Right cardiac atrium (tissue), 5 donors: ENCODE results near the gene MASP1. TPM values are rescaled to one million over a fixed set of nuclear protein-coding genes. Genes with fewer than 3 reads are reported as not detected.
A peak's percentile ranks its signal among the peaks of the same experiment; 100 is the strongest.

ENCODE experiments used
- ATAC-seq, 2 donors: fragments of 200-7000 bp; cut with Tn5 transposase; one replicate each; pipeline versions ENCODE4 v1.8.0 to v1.9.1; 2020; ENCODE audit warnings: moderate library complexity in 2 of 2, mild to moderate bottlenecking in 1 of 2
- DNase-seq, 3 donors: peaks; one replicate each; pipeline ENCODE4 v3.0.0-alpha.2; 2020
- H3K27ac ChIP-seq: one replicate; pipeline ENCODE4 v1.5.1; 2013; ENCODE audit warnings: mild to moderate bottlenecking, low read length, control low read depth, moderate library complexity
- H3K27me3 ChIP-seq: one replicate; pipeline ENCODE4 v1.6.1; 2013; ENCODE audit not compliant: control insufficient read depth, insufficient read depth
- H3K4me1 ChIP-seq: one replicate; pipeline ENCODE4 v1.6.1; 2013; ENCODE audit warnings: low read length; ENCODE audit not compliant: control insufficient read depth, insufficient read depth
- H3K4me3 ChIP-seq: one replicate; pipeline ENCODE4 v1.5.1; 2013; ENCODE audit warnings: low read length, control low read depth
- H3K9me3 ChIP-seq: one replicate; pipeline ENCODE4 v1.6.1; 2013; ENCODE audit warnings: low read length; ENCODE audit not compliant: control insufficient read depth
- WGBS: extraction: QIAGEN DNeasy Blood & Tissue Kit; methylation state at CpG from one replicate; pipeline ENCODE4 v1.1.7; 2013; 5-methylcytosine and 5-hydroxymethylcytosine counted together
- intact Hi-C, 4 donors: fragments of 100-400 bp; cut with DNase I; formaldehyde crosslinking; loops; one replicate each; pipeline versions ENCODE4 v1.11.0 to v1.14.0; 2022 to 2023
- polyA plus RNA-seq: library from polyadenylated mRNA; stranded (reverse); fragments of 200-250 nt; gene quantifications from one replicate; pipeline ENCODE4 v1.2.3, GENCODE V29; 2013
- total RNA-seq, 4 donors: library from RNA; stranded (reverse); fragmentation: NEBNext Ultra II Directional; extraction: Animal tissue kit (Norgen Biotek cat#: 25700); gene quantifications; one replicate each; pipeline ENCODE4 v1.2.1, GENCODE V29; 2021
- donor health status: healthy with polysubstance abuse.
- donor health status: DM: no; HTN: yes; CAD: no.
- donor health status: DM: no; HTN: no; CAD: no.
- donor health status: DM: no; HTN: yes; CAD: no; lungs with severe emphysema.
- donor health status: DM: yes; HTN: yes; CAD: no.

The MASP1 gene
- total and polyA plus RNA-seq, 5 donors, result 21.0 to 56.3 (median 29.9) TPM

DNA sequence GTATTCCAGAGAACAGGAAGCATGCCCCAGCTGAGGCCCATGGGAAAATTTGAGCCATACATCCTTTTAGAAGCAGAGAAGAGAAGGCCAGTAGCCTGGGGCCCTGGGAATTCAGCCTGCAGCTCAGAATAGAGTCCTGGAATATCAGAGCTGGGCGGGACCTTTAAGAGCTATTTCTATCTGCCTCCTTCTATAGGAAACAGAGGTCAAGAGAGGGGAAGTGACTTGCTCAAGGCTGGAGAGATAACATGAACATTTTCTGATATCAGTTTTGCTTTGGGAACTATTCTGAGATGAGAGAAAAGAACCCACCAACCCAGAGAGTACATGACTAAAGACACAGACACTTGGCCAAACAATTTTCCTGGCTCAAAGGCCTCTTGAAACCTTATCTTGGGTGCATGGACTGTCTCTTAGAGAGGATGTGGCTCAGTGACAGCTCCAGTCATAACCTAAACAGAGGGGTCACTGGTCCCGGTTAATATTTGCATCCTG, 26.0 kb downstream of the MASP1 start:
- peaks cover 2% of the 10 kb centered on the region for H3K4me1 ChIP-seq
- DNase-seq (peak; percentile 33 to 59 (median 46)), ATAC-seq (peak; percentile 78 to 93)
- WGBS, result 10% methylated on average over 2 of the region's 2 CpGs
- H3K4me3 ChIP-seq, result no peak overlapping the region
- H3K9me3 ChIP-seq, result peaks cover 2% of the 10 kb centered on the region
- H3K27me3 ChIP-seq, result no peaks in the 10 kb centered on the region
- intact Hi-C loops, result no loop called here
- peak overlapping the region; percentile 69 for H3K27ac ChIP-seq

DNA sequence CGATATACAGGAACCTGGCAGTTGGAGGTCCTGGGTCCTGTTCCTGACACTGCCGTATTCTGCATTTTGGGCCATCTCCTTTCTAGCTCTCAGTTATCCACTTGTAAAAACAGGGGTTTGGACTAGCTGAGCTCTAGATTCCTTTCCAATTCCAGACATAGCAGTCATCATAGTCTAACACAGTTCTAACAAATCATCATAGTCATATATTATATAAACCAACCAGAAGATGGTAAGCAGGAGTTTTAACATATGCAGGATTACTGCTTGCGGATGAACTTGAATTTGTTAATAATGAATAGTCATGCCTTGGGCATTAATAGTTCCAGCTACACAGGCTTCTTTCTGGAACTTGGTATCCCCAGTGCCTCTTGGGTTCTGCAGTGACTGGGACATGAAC, 26.6 kb downstream of the MASP1 start:
- Histone ChIP-seq H3K4me3 (no peak overlapping the region), H3K27ac (peak overlapping the region; percentile 80), H3K4me1 (peaks cover 2% of the 10 kb centered on the region), H3K9me3 (peaks cover 2% of the 10 kb centered on the region), H3K27me3 (no peaks in the 10 kb centered on the region)
- 79% methylated on average over 3 of the region's 3 CpGs for WGBS
- DNase-seq (no peak), ATAC-seq (no peak)
- intact Hi-C loops, result no loop called here

DNA sequence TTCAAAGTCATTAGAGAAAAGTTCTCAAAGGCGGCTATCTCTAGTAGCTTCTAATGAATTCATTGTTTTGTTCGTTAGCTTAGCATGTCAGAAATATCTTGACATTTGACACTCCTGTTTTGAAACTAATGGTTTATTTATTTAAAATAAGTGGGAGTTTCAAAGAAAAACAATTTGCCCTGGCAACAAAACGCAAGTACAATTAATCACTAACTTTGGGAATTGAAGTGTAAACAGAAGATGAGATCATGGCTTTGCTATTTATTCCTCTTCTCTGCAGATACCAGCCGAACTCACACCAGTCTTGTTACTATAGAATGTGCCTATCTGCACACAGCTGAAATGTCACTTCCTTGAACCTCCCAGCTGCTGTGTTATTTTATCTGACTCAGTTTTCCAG, 27.5 kb downstream of the MASP1 start:
- Histone ChIP-seq H3K4me3 (no peak overlapping the region), H3K27me3 (no peaks in the 10 kb centered on the region), H3K27ac (no peak overlapping the region), H3K4me1 (peaks cover 2% of the 10 kb centered on the region), H3K9me3 (no peaks in the 10 kb centered on the region)
- WGBS, result 22% methylated on average over 4 of the region's 4 CpGs
- ATAC-seq, result peak; percentile 42 to 79
- intact Hi-C loops, result no loop called here
- DNase-seq, result no peak

DNA sequence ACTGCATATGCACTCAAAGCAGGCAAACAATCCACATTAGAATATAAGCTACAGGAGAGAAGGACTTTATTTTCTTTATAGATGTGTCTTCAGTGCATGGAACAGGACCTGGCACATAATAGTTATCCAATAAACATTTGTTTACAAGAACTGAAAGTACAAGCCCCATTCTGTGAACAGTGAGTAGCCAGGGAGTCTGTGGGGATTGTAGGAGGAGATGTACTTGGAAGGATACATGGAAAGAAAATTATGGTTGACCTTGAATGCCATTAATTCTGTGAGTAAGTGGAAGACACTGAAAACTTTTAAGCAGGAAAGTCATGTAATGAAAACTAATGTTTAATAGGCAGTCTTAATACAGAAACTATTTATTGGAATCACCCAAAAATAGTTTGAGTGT, 28.3 kb downstream of the MASP1 start:
- DNase-seq, result no peak
- Histone ChIP-seq H3K27ac (peak overlapping the region; percentile 79), H3K9me3 (no peaks in the 10 kb centered on the region), H3K27me3 (no peaks in the 10 kb centered on the region), H3K4me1 (peaks cover 2% of the 10 kb centered on the region), H3K4me3 (no peak overlapping the region)
- intact Hi-C loops, result no loop called here
- peak in 1 of 2 donors; percentile 9 for ATAC-seq

DNA sequence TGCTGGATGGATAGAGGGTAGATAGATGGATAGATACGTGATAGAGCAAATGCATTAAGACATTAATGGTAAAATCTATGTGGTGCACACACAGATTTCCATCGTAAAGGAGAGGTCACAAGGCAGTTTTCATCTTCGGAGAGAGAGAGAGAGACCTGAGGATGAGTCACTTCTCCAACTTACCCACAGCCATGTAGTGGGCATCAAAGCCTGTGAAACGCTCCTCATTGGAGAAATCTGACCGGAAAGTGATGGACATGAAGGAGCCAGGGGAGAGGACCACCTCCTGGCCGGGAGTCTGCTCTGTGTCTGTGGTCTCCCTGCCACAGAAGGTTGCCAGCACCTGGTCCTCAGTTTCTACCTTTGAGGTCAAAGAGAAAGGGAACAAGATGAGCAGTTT, 29.2 kb downstream of the MASP1 start:
- no peak for ATAC-seq
- intact Hi-C loops, result no loop called here

DNA sequence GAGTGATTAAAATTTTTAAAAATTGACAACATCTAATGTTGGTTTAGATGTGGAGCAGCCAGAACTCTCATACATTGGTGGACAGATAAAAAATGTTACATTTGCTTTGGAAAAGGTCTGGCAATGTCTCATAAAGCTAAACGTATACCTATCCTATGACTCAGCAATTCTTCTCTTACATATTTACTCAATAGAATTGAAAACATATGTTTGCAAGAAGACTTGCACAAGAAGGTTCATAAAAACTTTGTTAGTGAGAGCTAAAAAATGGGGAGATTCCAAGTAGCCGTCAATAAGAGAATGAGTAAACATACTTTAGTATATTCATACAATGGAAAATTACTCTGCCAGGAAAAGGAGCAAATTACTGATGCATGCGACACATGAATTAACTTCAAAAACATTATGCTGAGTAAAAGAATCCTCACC, 30.0 kb downstream of the MASP1 start:
- ATAC-seq (no peak), DNase-seq (no peak)
- 90% methylated on average over 3 of the region's 3 CpGs for WGBS
- Histone ChIP-seq H3K27ac (no peak overlapping the region), H3K4me1 (peaks cover 2% of the 10 kb centered on the region), H3K9me3 (no peaks in the 10 kb centered on the region), H3K4me3 (no peak overlapping the region), H3K27me3 (no peaks in the 10 kb centered on the region)
- intact Hi-C loops, result no loop called here

More for the DNA sequence above, 29.2 kb downstream of the MASP1 start:
- DNase-seq, result no peak
- H3K9me3 ChIP-seq, result no peaks in the 10 kb centered on the region
- H3K4me1 ChIP-seq, result peaks cover 2% of the 10 kb centered on the region
- H3K27ac ChIP-seq, result no peak overlapping the region
- no peaks in the 10 kb centered on the region for H3K27me3 ChIP-seq
- no peak overlapping the region for H3K4me3 ChIP-seq
- WGBS, result 93% methylated on average over 6 of the region's 6 CpGs

DNA sequence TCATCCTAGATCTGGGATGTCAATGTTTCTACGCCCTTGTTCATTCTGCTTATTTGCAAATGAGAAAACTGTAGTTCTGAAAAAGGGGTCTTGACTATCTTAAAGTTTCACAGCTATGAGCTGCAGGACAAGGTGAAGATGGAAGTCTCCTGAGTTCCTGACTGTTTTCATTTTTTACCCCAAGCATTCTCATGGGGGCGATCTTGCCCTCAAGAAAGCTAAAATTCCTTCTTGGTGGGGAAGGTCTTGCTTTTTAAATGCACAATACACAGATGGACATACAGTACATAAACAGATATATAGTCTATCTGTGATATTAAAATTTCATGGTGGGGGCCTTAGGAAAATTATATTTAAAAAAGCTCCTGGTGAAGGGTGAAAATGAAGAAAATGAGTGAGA, 32.4 kb downstream of the MASP1 start:
- no peak overlapping the region for H3K27ac ChIP-seq
- intact Hi-C loops, result no loop called here
- no peaks in the 10 kb centered on the region for H3K27me3 ChIP-seq
- H3K4me1 ChIP-seq, result peaks cover 2% of the 10 kb centered on the region
- DNase-seq (no peak), ATAC-seq (no peak)
- 94% methylated on average over 2 of the region's 2 CpGs for WGBS
- no peak overlapping the region for H3K4me3 ChIP-seq
- H3K9me3 ChIP-seq, result no peaks in the 10 kb centered on the region

DNA sequence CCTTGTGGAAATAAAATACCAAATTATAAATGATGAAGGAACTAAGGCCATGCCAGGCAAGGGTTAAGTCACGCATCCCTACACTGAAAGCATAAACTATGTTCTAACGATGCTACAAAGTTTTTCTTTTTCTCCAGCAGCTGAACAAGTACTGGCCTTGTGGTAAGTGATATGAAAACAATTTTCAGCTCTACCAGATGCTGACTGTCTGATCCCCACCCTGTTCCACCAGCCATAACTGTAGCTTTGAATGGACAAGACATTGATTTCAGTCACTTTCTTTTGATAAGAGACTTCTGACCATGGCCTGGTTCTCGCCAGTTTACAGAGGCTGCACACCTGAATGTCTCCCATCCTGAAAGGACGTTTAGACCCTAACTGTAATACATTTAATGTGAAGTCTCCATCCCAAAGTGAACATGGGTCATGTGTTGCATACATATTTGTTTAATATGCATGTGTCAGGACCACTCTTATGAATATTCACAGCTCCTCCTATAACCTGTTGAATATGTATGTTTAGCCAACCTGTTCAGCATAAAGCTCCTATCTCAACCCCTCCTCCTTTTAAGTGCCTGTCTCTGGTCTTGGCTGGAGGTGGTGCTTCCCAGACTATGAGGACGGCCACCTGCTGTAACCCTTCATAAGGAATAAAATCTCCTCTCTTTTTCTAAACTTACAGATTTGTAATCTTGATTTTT, 33.4 kb downstream of the MASP1 start:
- Histone ChIP-seq H3K27ac (no peak overlapping the region), H3K4me1 (peaks cover 2% of the 10 kb centered on the region), H3K9me3 (no peaks in the 10 kb centered on the region), H3K4me3 (no peak overlapping the region), H3K27me3 (no peaks in the 10 kb centered on the region)
- DNase-seq (no peak), ATAC-seq (no peak)
- 78% methylated on average over 5 of the region's 5 CpGs for WGBS
- intact Hi-C loops, result no loop called here

DNA sequence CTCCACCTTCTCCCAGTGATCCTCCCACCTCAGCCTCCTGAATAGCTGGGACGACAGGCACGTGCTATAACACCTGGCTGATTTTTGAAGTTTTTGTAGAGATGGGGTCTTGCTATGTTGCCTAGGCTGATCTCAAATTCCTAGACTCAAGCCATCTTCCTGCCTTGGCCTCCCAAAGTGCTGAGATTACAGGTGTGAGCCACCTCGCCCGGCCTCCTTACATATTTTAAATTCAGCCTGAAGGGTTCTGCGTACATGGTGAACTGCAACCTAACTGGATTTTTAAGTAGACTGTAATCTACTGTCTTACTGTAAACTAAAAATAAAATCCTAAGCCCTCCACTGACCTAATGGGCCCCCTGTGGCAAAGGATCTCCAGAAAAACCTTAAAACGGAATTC, 34.1 kb downstream of the MASP1 start:
- 95% methylated on average over 6 of the region's 6 CpGs for WGBS
- Histone ChIP-seq H3K9me3 (no peaks in the 10 kb centered on the region), H3K27me3 (no peaks in the 10 kb centered on the region), H3K4me1 (no peaks in the 10 kb centered on the region), H3K27ac (no peak overlapping the region), H3K4me3 (no peak overlapping the region)
- intact Hi-C loops, result no loop called here
- DNase-seq (no peak), ATAC-seq (no peak)

DNA sequence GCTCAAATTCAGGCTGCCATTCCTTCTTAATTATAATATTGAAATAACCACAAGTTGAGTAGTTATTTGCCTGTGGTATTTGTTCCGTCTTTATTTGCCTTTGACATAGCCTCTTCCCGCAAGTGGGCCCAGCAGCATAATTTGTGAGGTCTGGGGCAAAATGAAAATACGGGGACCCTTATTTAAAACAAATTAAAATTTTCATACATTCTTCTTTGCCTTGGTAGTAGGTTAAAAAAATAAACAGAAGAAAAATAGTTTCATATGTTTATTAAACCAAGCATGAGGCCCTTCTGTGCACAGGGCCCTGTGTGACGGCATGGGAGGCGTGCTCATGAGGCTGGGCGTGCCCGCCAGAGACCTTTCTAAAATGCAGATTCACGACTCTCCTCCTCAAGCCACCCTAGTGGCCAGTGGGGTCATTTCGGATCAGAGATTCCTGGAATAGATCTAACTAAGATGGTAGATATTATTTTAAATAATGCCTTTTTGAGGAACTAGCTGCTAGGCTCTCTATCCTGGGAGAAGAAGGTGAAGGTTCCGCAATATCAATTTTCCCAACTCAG, 35.4 kb downstream of the MASP1 start:
- H3K4me3 ChIP-seq, result no peak overlapping the region
- no peaks in the 10 kb centered on the region for H3K9me3 ChIP-seq
- no peaks in the 10 kb centered on the region for H3K4me1 ChIP-seq
- intact Hi-C loops, result no loop called here
- no peaks in the 10 kb centered on the region for H3K27me3 ChIP-seq
- WGBS, result 96% methylated on average over 10 of the region's 10 CpGs
- DNase-seq (no peak), ATAC-seq (no peak)
- no peak overlapping the region for H3K27ac ChIP-seq

DNA sequence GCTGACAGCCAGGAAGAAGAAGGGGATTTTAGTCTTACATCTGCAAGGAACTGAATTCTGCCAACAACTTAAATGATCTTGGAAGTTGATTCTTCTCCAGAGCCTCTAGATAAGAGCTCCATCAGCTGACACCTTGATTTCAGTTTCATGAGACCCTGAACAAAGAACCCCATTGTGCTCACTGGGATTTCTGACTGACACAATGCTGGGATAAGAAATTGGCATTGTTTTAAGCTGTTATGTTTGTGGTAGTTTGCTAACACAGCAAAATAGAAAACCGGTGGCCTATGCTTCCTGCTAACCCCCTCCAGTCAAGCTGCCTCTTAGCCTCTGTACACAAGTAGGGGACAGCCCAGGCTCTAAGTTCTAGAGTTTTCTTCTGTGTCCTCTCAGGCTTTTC, 36.2 kb downstream of the MASP1 start:
- Histone ChIP-seq H3K27ac (no peak overlapping the region), H3K27me3 (no peaks in the 10 kb centered on the region), H3K9me3 (no peaks in the 10 kb centered on the region), H3K4me3 (no peak overlapping the region), H3K4me1 (no peaks in the 10 kb centered on the region)
- DNase-seq (no peak), ATAC-seq (peak; percentile 42 to 71)
- intact Hi-C loops, result no loop called here
- 24% methylated on average over 1 of the region's 1 CpG for WGBS
